Raji (cell line): ENCODE measurements around the gene MYH7.

Source experiments
- POLR2A ChIP-seq: IDR thresholded peaks from 2 replicates; pipeline ENCODE4 v1.6.1; 2011; ENCODE audit warnings: low read depth, low read length, control low read depth; ENCODE audit not compliant: insufficient read depth

The MYH7 gene

GRCh38 chr14:23454445-23454856 lies 19.0 kb upstream of the MYH7 start:
- no peak for TF ChIP-seq POLR2A

GRCh38 chr14:23452237-23452636 lies 16.8 kb upstream of the MYH7 start:
- no peak for TF ChIP-seq POLR2A

- no peak for TF ChIP-seq POLR2A
Observed at GRCh38 chr14:23450379-23450778, 14.9 kb upstream of the MYH7 start.

- no peak for TF ChIP-seq POLR2A
Observed at GRCh38 chr14:23449314-23449713, 13.9 kb upstream of the MYH7 start.

- no peak for TF ChIP-seq POLR2A
Observed at GRCh38 chr14:23447361-23448350, 12.2 kb upstream of the MYH7 start.

GRCh38 chr14:23446291-23446851 lies 10.9 kb upstream of the MYH7 start:
- TF ChIP-seq POLR2A, result no peak

GRCh38 chr14:23445773-23446172 lies 10.3 kb upstream of the MYH7 start:
- no peak for TF ChIP-seq POLR2A

- TF ChIP-seq POLR2A, result no peak
Observed at GRCh38 chr14:23444314-23444713, 8.9 kb upstream of the MYH7 start.

GRCh38 chr14:23443881-23444280 lies 8.4 kb upstream of the MYH7 start:
- TF ChIP-seq POLR2A, result no peak

GRCh38 chr14:23443411-23443812 lies 8.0 kb upstream of the MYH7 start:
- no peak for TF ChIP-seq POLR2A

GRCh38 chr14:23442721-23443356 lies 7.4 kb upstream of the MYH7 start:
- TF ChIP-seq POLR2A, result no peak

GRCh38 chr14:23441076-23441475 lies 5.6 kb upstream of the MYH7 start:
- no peak for TF ChIP-seq POLR2A

GRCh38 chr14:23439107-23439835 lies 3.8 kb upstream of the MYH7 start:
- TF ChIP-seq POLR2A, result no peak

GRCh38 chr14:23438101-23438971 lies 2.9 kb upstream of the MYH7 start:
- no peak for TF ChIP-seq POLR2A
